PC-3 (cell line): ENCODE data around the gene SSU72. TPM values are rescaled to one million over a fixed set of nuclear protein-coding genes. Genes with fewer than 3 reads are reported as not detected.

ENCODE experiments used
- ATAC-seq: fragments of 200-7000 bp; cut with Tn5 transposase; 2 replicates; pipeline ENCODE4 v1.9.1; 2020; ENCODE audit warnings: mild to moderate bottlenecking, moderate library complexity
- BruUV-seq: library from RNA; stranded (reverse); fragments of 400-500 nt; replicated peaks from 2 replicates; lab custom pipeline; 2021; lab: Mats Ljungman, UMichigan
- CTCF ChIA-PET: fragments of 300-600 bp; sonication (Branson Sonifier 250); formaldehyde crosslinking; loops from one replicate; lab custom pipeline; 2022; ENCODE audit warnings: antibody characterized with exemption; lab: Charles Lee
- POLR2A ChIA-PET: fragments of 300-600 bp; sonication (Branson Sonifier 250); formaldehyde crosslinking; loops from one replicate; lab custom pipeline; 2022; ENCODE audit warnings: antibody characterized with exemption; ENCODE audit not compliant: unreplicated experiment; lab: Charles Lee
- DNase-seq: peaks from one replicate; pipeline ENCODE4 v3.0.0-alpha.2; 2015
- H2AFZ ChIP-seq: fragments of 300-600 bp; sonication (generic); 2 replicates; pipeline ENCODE4 v1.6.0; 2016; ENCODE audit warnings: antibody characterized with exemption, low read length
- H3F3A ChIP-seq: fragments of 300-600 bp; sonication (generic); one replicate; pipeline ENCODE4 v1.6.0; 2017; ENCODE audit warnings: antibody characterized with exemption, low read length, control low read depth, mild to moderate bottlenecking; ENCODE audit not compliant: unreplicated experiment
- H3K27ac ChIP-seq: fragments of 300-600 bp; sonication (generic); 2 replicates; pipeline ENCODE4 v1.5.1; 2016; ENCODE audit warnings: mild to moderate bottlenecking, low read length
- H3K27me3 ChIP-seq: fragments of 300-600 bp; sonication (generic); 2 replicates; pipeline ENCODE4 v1.6.1; 2016; ENCODE audit warnings: low read length, mixed read lengths
- H3K36me3 ChIP-seq: fragments of 300-600 bp; sonication (generic); 2 replicates; pipeline ENCODE4 v1.6.1; 2016; ENCODE audit warnings: low read depth, mixed run types, low read length, mixed read lengths
- H3K4me1 ChIP-seq: fragments of 300-600 bp; sonication (generic); 2 replicates; pipeline ENCODE4 v1.5.1; 2016; ENCODE audit warnings: low read length; ENCODE audit not compliant: insufficient read depth
- H3K4me2 ChIP-seq: fragments of 300-600 bp; sonication (generic); 2 replicates; pipeline ENCODE4 v1.6.0; 2016; ENCODE audit warnings: low read length
- H3K4me3 ChIP-seq: fragments of 300-600 bp; sonication (generic); 2 replicates; pipeline ENCODE4 v1.5.1; 2016; ENCODE audit warnings: mild to moderate bottlenecking, low read length, mixed read lengths
- H3K79me2 ChIP-seq: fragments of 300-600 bp; sonication (generic); 2 replicates; pipeline ENCODE4 v1.6.1; 2017; ENCODE audit warnings: low read length, mixed read lengths
- H3K9ac ChIP-seq: fragments of 300-600 bp; sonication (generic); 2 replicates; pipeline ENCODE4 v1.6.0; 2016; ENCODE audit warnings: mild to moderate bottlenecking, low read length
- H3K9me2 ChIP-seq: fragments of 300-600 bp; sonication (generic); replicated peaks from 2 replicates; pipeline ENCODE4 v1.6.1; 2016; ENCODE audit warnings: mixed run types, low read length, mixed read lengths
- H3K9me3 ChIP-seq: fragments of 300-600 bp; sonication (generic); 2 replicates; pipeline ENCODE4 v1.6.1; 2016; ENCODE audit warnings: low read length, mixed read lengths
- H4K20me1 ChIP-seq: fragments of 300-600 bp; sonication (generic); 2 replicates; pipeline ENCODE4 v1.6.1; 2016; ENCODE audit warnings: low read length, mixed read lengths
- CTCF ChIP-seq: fragments of 300-600 bp; sonication (generic); conservative IDR thresholded peaks from 2 replicates; pipeline ENCODE4 v1.5.1; 2017; ENCODE audit warnings: antibody characterized with exemption, low read depth, mild to moderate bottlenecking, low read length
- EZH2 ChIP-seq: fragments of 300-600 bp; sonication (generic); IDR thresholded peaks from one replicate; pipeline ENCODE4 v1.6.1; 2017; ENCODE audit warnings: antibody characterized with exemption, mild to moderate bottlenecking, low read length; ENCODE audit not compliant: unreplicated experiment
- EZH2phosphoT487 ChIP-seq: fragments of 300-600 bp; sonication (generic); IDR thresholded peaks from 2 replicates; pipeline ENCODE4 v1.6.1; 2018; ENCODE audit warnings: mild to moderate bottlenecking, antibody characterized with exemption, low read length, borderline replicate concordance
- intact Hi-C: fragments of 100-400 bp; cut with micrococcal nuclease; formaldehyde crosslinking; loops from 2 replicates; pipeline ENCODE4 v1.9.0; 2023
- total RNA-seq: library from RNA; depleted of rRNA; stranded (reverse); fragments of >200 nt; gene quantifications from 2 replicates; pipeline ENCODE4 v1.2.3, GENCODE V29; 2014

SSU72 gene
- total RNA-seq, 1 experiment from 2014 or later = 283 TPM

GRCh38 chr1:1612104-1612400 lies 37.4 kb upstream of the SSU72 start:
- DNase-seq = no peak
- H3K4me1 ChIP-seq = peaks cover 21% of the 10 kb centered on the region
- ChIA-PET POLR2A (interaction anchor here (0.6 kb wide), 1 partner anchor 636 kb away, joined by 7 read pairs; no protein-coding TSS in a partner anchor), CTCF (no interaction called here)
- no peaks in the 10 kb centered on the region for H3K27me3 ChIP-seq
- H3K27ac ChIP-seq = no peak overlapping the region
- no peak overlapping the region for H2AFZ ChIP-seq
- H3K9ac ChIP-seq = no peak overlapping the region
- TF ChIP-seq EZH2 (no peak), CTCF (no peak), EZH2phosphoT487 (no peak)
- H3K9me2 ChIP-seq = no peaks in the 10 kb centered on the region
- BruUV-seq = no TSS peak
- H3F3A ChIP-seq = peaks cover 4% of the 10 kb centered on the region
- peaks cover 28% of the 10 kb centered on the region for H3K79me2 ChIP-seq
- ATAC-seq = no peak
- no peaks in the 10 kb centered on the region for H3K9me3 ChIP-seq
- H3K4me3 ChIP-seq = no peak overlapping the region
- peaks cover 5% of the 10 kb centered on the region; the same call in 1 of the 2 replicates for H4K20me1 ChIP-seq
- no peaks in the 10 kb centered on the region for H3K36me3 ChIP-seq
- intact Hi-C loops = loop anchor here (10.0 kb wide), 1 partner anchor 547 kb away; no protein-coding TSS in a partner anchor
- no peak overlapping the region for H3K4me2 ChIP-seq

DNA sequence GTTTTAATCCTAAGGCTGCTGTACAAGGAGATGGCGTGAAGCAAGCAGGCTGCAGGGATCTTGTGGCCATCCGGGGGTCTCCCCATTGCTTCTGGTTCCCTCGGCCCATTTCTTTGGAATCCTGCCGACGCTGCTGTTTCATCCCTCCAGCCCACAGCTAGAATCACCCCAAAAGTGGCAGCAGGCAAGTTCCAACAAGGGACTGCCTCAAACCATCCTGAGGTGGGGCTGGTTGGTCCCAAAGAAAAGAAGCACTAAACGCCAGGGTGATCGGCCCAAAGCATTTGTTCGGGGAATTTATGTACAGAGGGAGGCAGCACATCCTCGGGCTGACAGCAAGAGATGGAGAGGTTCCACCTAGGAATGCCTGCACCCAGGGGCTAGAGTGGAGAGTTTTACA lies 36.1 kb upstream of the SSU72 start:
- no TSS peak for BruUV-seq
- POLR2A ChIA-PET = no interaction called here
- CTCF ChIA-PET = no interaction called here

More for the DNA sequence above, 36.1 kb upstream of the SSU72 start:
- TF ChIP-seq CTCF (no peak), EZH2phosphoT487 (no peak), EZH2 (no peak)
- intact Hi-C loops = loop anchor here (10.0 kb wide), 1 partner anchor 546 kb away; no protein-coding TSS in a partner anchor
- Histone ChIP-seq H2AFZ (no peak overlapping the region), H3K9me2 (no peaks in the 10 kb centered on the region), H3K4me1 (peaks cover 16% of the 10 kb centered on the region), H3K36me3 (no peaks in the 10 kb centered on the region), H3K4me2 (no peak overlapping the region), H3F3A (peaks cover 4% of the 10 kb centered on the region), H3K27ac (no peak overlapping the region), H3K79me2 (peaks cover 19% of the 10 kb centered on the region), H4K20me1 (no peaks in the 10 kb centered on the region), H3K9ac (no peak overlapping the region), H3K9me3 (no peaks in the 10 kb centered on the region), H3K27me3 (no peaks in the 10 kb centered on the region), H3K4me3 (no peak overlapping the region)
- no peak for DNase-seq
- no peak for ATAC-seq
